A549 (cell line): Measurements from ENCODE around the gene USP44. TPM values are rescaled to one million over a fixed set of nuclear protein-coding genes. Genes with fewer than 3 reads are reported as not detected.
"Not testable (repeated sequence)": the region's sequence is repeated elsewhere in the genome, so short reads cannot be mapped to it uniquely, and the experiment has no call there.

Experiments used
- ATAC-seq, 2 experiments: fragments of 200-7000 bp in 1 of 2; fragments of >200 bp in 1 of 2; cut with Nextera tagmentation in 1 of 2; cut with Tn5 transposase in 1 of 2; 3 replicates each; pipeline versions ENCODE4 v1.8.0 to v1.9.1; 2018 to 2020; ENCODE audit warnings: mild to moderate bottlenecking in 1 of 2, moderate library complexity in 1 of 2
- CTCF ChIA-PET: fragments of 300-600 bp; sonication (Branson Sonifier 250); formaldehyde crosslinking; extraction: SDS; loops from one replicate; lab custom pipeline; 2021; ENCODE audit warnings: antibody characterized with exemption, inconsistent platforms; lab: Yijun Ruan, JAX
- POLR2A ChIA-PET: fragments of 350-600 bp; formaldehyde crosslinking; extraction: SDS; loops from one replicate; lab custom pipeline; 2021; ENCODE audit warnings: antibody characterized with exemption, inconsistent platforms; lab: Yijun Ruan, JAX
- DNase-seq, 2 experiments: peaks; one replicate each; pipeline versions ENCODE4 v3.0.0 to v3.0.0-alpha.2; 2011 to 2016; ENCODE audit warnings: low read depth in 1 of 2, low spot score in 1 of 2
- FAIRE-seq: peaks from 2 replicates; lab custom pipeline; 2011; peaks lifted over from hg19 to GRCh38; lab: Jason Lieb, UNC
- H3K27ac ChIP-seq, 2 experiments: fragments of >200 bp; sonication (Bioruptor Twin); formaldehyde crosslinking; 3 replicates each; pipeline ENCODE4 v1.5.1; 2016 to 2017
- H3K4me1 ChIP-seq: fragments of >200 bp; sonication (Bioruptor Twin); formaldehyde crosslinking; 3 replicates; pipeline ENCODE4 v1.6.1; 2016
- H3K4me2 ChIP-seq: fragments of >200 bp; sonication (Bioruptor Twin); formaldehyde crosslinking; 3 replicates; pipeline ENCODE4 v1.6.1; 2016
- H3K4me3 ChIP-seq: fragments of >200 bp; sonication (Bioruptor Twin); formaldehyde crosslinking; 3 replicates; pipeline ENCODE4 v1.5.1; 2016
- H3K9me3 ChIP-seq: fragments of >200 bp; sonication (Bioruptor Twin); formaldehyde crosslinking; 3 replicates; pipeline ENCODE4 v1.6.1; 2016
- ATOH8 ChIP-seq: fragments of 250-450 bp; sonication (Bioruptor Pico); IDR thresholded peaks from 2 replicates; pipeline ENCODE4 v1.5.0; 2020; ENCODE audit warnings: low read depth, mild to moderate bottlenecking, moderate library complexity
- CBX2 ChIP-seq: fragments of 200-600 bp; sonication (generic); IDR thresholded peaks from 2 replicates; pipeline ENCODE4 v1.6.1; 2016; ENCODE audit warnings: low read depth, mild to moderate bottlenecking, borderline replicate concordance
- CEBPB ChIP-seq, 2 experiments: fragments of >200 bp in 1 of 2; sonication (Bioruptor Twin) in 1 of 2; formaldehyde crosslinking in 1 of 2; IDR thresholded peaks; 2 replicates each; pipeline ENCODE4 v1.6.1; 2012 to 2016
- CHD4 ChIP-seq: fragments of 200-600 bp; sonication (generic); IDR thresholded peaks from 2 replicates; pipeline ENCODE4 v1.6.1; 2016; ENCODE audit warnings: antibody characterized with exemption, mild to moderate bottlenecking, borderline replicate concordance
- FOXS1 ChIP-seq: fragments of 250-450 bp; sonication (Bioruptor Pico); IDR thresholded peaks from 2 replicates; pipeline ENCODE4 v1.5.0; 2020; ENCODE audit warnings: mild to moderate bottlenecking, moderate library complexity
- HMGXB4 ChIP-seq: fragments of 250-450 bp; sonication (Bioruptor Pico); IDR thresholded peaks from 2 replicates; pipeline ENCODE4 v1.5.0; 2021; ENCODE audit warnings: mild to moderate bottlenecking, moderate library complexity, borderline replicate concordance
- KDM1A ChIP-seq: fragments of 200-600 bp; sonication (generic); IDR thresholded peaks from 2 replicates; pipeline ENCODE4 v1.6.1; 2016; ENCODE audit warnings: low read depth, mild to moderate bottlenecking
- MAFK ChIP-seq: fragments of 450-650 bp; IDR thresholded peaks from 2 replicates; pipeline ENCODE4 v1.6.1; 2014; ENCODE audit not compliant: partially characterized antibody
- REST ChIP-seq: fragments of 200-600 bp; sonication (generic); IDR thresholded peaks from 2 replicates; pipeline ENCODE4 v1.6.1; 2016; ENCODE audit warnings: antibody characterized with exemption, mild to moderate bottlenecking, moderate library complexity
- TFCP2L1 ChIP-seq: fragments of 250-450 bp; sonication (Bioruptor Pico); IDR thresholded peaks from 2 replicates; pipeline ENCODE4 v1.5.0; 2021; ENCODE audit warnings: mild to moderate bottlenecking
- TP53 ChIP-seq: fragments of 250-450 bp; sonication (Bioruptor Pico); IDR thresholded peaks from 2 replicates; pipeline ENCODE4 v1.5.0; 2021; ENCODE audit warnings: mild to moderate bottlenecking, moderate library complexity
- USF2 ChIP-seq: fragments of 450-650 bp; IDR thresholded peaks from 2 replicates; pipeline ENCODE4 v1.6.1; 2014; ENCODE audit warnings: antibody characterized with exemption
- ZFP36 ChIP-seq: fragments of 450-650 bp; IDR thresholded peaks from 2 replicates; pipeline ENCODE4 v1.6.1; 2014; ENCODE audit warnings: borderline replicate concordance; ENCODE audit not compliant: partially characterized antibody
- ZNF302 ChIP-seq: fragments of 250-450 bp; sonication (Bioruptor Pico); IDR thresholded peaks from 2 replicates; pipeline ENCODE4 v1.9.0; 2021; ENCODE audit warnings: inconsistent platforms, mild to moderate bottlenecking, moderate library complexity
- WGBS: methylation state at CpG from one replicate; pipeline ENCODE4 v1.1.6; 2017; ENCODE audit errors: missing lambda C conversion rate; 5-methylcytosine and 5-hydroxymethylcytosine counted together
- polyA plus RNA-seq, 4 experiments: library from polyadenylated mRNA; depleted of rRNA in 3 of 4; stranded (reverse); fragments of >200 nt; fragmentation: RNase III in 1 of 4; extraction: RNeasy Plus Mini Kit Qiagen cat#74134 plus additional on column Dnase treatment in 1 of 4; gene quantifications; 2 replicates in 3 of 4; 3 replicates in 1 of 4; pipeline ENCODE4 v1.2.3, GENCODE V29; 2011 to 2017

USP44 gene
- polyA plus RNA-seq, 2 of the 4 experiments (the other 2 are of a cell fraction), result 0.59 to 3.1 TPM

GRCh38 chr12:95484524-95484923, 66.8 kb downstream of the USP44 start:
- POLR2A ChIA-PET, result no interaction called here
- Histone ChIP-seq H3K4me1 (peaks cover 3% of the 10 kb centered on the region; the same call in 1 of the 3 replicates), H3K4me2 (no peak overlapping the region), H3K9me3 (no peaks in the 10 kb centered on the region), H3K4me3 (no peak overlapping the region), H3K27ac (no peak overlapping the region)
- ATAC-seq, result no peak
- no peak for FAIRE-seq
- CTCF ChIA-PET, result no interaction called here
- DNase-seq, result no peak
- TF ChIP-seq CHD4, result no peak

- TF ChIP-seq CEBPB (IDR thresholded peaks at IDR 0.05), result 0 out of 4 replicates have a peak, but pooled peaks of 1 of the 2 experiments have one; percentile 5
- H3K4me2 ChIP-seq, ATAC-seq, FAIRE-seq, H3K4me3 ChIP-seq, H3K9me3 ChIP-seq, CTCF ChIA-PET, DNase-seq, H3K27ac ChIP-seq, H3K4me1 ChIP-seq: not testable (repeated sequence)
- WGBS, result 96% methylated on average over 6 of the region's 6 CpGs
- POLR2A ChIA-PET, result interaction anchor here (0.6 to 0.7 kb wide), 2 partner anchors 25 to 346 kb away, joined by 3 to 4 read pairs; no protein-coding TSS in a partner anchor
Observed at GRCh38 chr12:95482564-95482963, 68.7 kb downstream of the USP44 start.

GRCh38 chr12:95481888-95482287, 69.4 kb downstream of the USP44 start:
- ATAC-seq, result no peak
- 92% methylated on average over 7 of the region's 7 CpGs for WGBS
- POLR2A ChIA-PET, result interaction anchor here (0.6 kb wide), 1 partner anchor 347 kb away, joined by 4 read pairs; no protein-coding TSS in a partner anchor
- no peak overlapping the region for H3K4me3 ChIP-seq
- CTCF ChIA-PET, result no interaction called here
- no peak overlapping the region for H3K27ac ChIP-seq
- no peak for FAIRE-seq
- peaks cover 3% of the 10 kb centered on the region; the same call in 1 of the 3 replicates for H3K4me1 ChIP-seq
- DNase-seq, result no peak
- no peaks in the 10 kb centered on the region for H3K9me3 ChIP-seq
- TF ChIP-seq HMGXB4 (CRISPR knock-in tag) (no peak), FOXS1 (no peak), ZNF302 (CRISPR knock-in tag) (no peak), MAFK (peak; percentile 58)
- no peak overlapping the region for H3K4me2 ChIP-seq

GRCh38 chr12:95481072-95481471, 70.2 kb downstream of the USP44 start:
- Histone ChIP-seq H3K4me3 (no peak overlapping the region), H3K9me3 (no peaks in the 10 kb centered on the region), H3K4me2 (no peak overlapping the region), H3K27ac (no peak overlapping the region), H3K4me1 (peaks cover 3% of the 10 kb centered on the region; the same call in 2 of the 3 replicates)
- CTCF ChIA-PET, result interaction anchor here (0.7 kb wide), 1 partner anchor 317 kb away, joined by 3 read pairs; no protein-coding TSS in a partner anchor
- POLR2A ChIA-PET, result no interaction called here
- DNase-seq, result no peak
- TF ChIP-seq ATOH8 (CRISPR knock-in tag) (no peak), CBX2 (no peak)
- 93% methylated on average over 3 of the region's 3 CpGs for WGBS
- no peak for FAIRE-seq
- ATAC-seq, result peak in 1 of 2 experiments; percentile 49; a peak in 3 of 6 replicates

GRCh38 chr12:95480230-95480629, 71.0 kb downstream of the USP44 start:
- ATAC-seq (no peak; a peak in 1 of 6 replicates), DNase-seq (no peak), FAIRE-seq (no peak)
- ChIA-PET CTCF (interaction anchor here (0.7 kb wide), 1 partner anchor 317 kb away, joined by 3 read pairs; no protein-coding TSS in a partner anchor), POLR2A (no interaction called here)
- 86% methylated on average over 2 of the region's 2 CpGs for WGBS
- H3K4me3 ChIP-seq, result no peak overlapping the region
- no peak overlapping the region for H3K4me2 ChIP-seq
- H3K4me1 ChIP-seq, result peaks cover 10% of the 10 kb centered on the region; the same call in 2 of the 3 replicates
- H3K9me3 ChIP-seq, result no peaks in the 10 kb centered on the region
- no peak overlapping the region for H3K27ac ChIP-seq
- TF ChIP-seq TFCP2L1, result no peak
- no peak for TF ChIP-seq ZFP36
- TF ChIP-seq KDM1A, result no peak
- TF ChIP-seq USF2, result no peak
- no peak for TF ChIP-seq HMGXB4 (CRISPR knock-in tag)
- TF ChIP-seq REST, result no peak
- TF ChIP-seq TP53 (CRISPR knock-in tag), result no peak
- TF ChIP-seq ATOH8 (CRISPR knock-in tag), result no peak
